Measurements from ENCODE around the gene FOXP2. TPM values are rescaled to one million over a fixed set of nuclear protein-coding genes. Genes with fewer than 3 reads are reported as not detected.
A peak's percentile ranks its signal among the peaks of the same experiment; 100 is the strongest.
"Not testable (repeated sequence)": the region's sequence is repeated elsewhere in the genome, so short reads cannot be mapped to it uniquely, and the experiment has no call there.

FOXP2 gene
- total RNA-seq, 1 experiment from 2014 or later: 52.5 TPM

DNA sequence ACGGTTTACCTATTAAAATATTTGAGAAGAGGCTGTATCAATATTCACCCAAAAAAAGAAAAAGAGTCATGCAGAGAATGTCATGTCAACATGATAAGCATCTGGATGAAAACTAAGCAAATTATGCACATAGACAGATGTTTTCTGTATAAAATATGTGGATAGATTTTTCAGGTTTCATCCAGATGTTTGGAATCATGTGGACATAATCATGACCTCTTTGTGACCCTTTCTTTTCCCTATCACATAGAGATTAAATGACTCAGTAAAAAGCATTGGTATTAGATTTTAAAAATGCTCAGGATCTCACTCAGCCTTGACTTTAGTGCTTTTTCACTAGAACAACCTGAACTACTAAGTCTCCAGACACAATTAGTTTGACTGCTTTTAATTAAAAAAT, 90.0 kb downstream of the FOXP2 start:
- Histone ChIP-seq H3K9me3 (replicated peaks) (no peaks in the 10 kb centered on the region), H3K4me1 (peaks cover 19% of the 10 kb centered on the region), H3K27me3 (no peaks in the 10 kb centered on the region), H3K27ac (no peak overlapping the region), H3K4me3 (no peak overlapping the region), H3K36me3 (peaks cover 2% of the 10 kb centered on the region)
- DNase-seq: peak in 1 of 2 experiments; percentile 17

DNA sequence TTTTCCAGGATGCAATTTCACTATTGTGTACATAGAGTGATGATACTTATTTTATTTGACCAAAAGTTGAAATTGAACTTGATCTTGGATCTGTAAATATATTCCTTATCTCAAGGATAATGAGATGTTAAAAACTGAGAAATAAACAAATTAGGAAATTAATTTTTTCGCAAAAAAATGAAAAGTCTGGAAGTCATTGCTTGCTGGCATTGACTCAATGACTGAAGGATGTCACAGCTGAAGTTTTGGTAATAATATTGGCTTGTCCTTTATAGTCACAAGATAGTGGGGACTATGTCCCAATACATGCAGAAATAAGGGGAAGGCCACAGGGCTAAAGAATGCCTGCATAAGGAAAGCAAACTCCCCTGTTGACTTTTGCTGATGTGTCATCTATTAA, 92.8 kb downstream of the FOXP2 start:
- Histone ChIP-seq H3K4me3 (no peak overlapping the region), H3K27ac (no peak overlapping the region), H3K4me1 (peaks cover 12% of the 10 kb centered on the region), H3K36me3 (no peaks in the 10 kb centered on the region), H3K9me3 (replicated peaks) (no peaks in the 10 kb centered on the region; the same call in 1 of the 2 replicates), H3K27me3 (no peaks in the 10 kb centered on the region)
- no peak for DNase-seq

DNA sequence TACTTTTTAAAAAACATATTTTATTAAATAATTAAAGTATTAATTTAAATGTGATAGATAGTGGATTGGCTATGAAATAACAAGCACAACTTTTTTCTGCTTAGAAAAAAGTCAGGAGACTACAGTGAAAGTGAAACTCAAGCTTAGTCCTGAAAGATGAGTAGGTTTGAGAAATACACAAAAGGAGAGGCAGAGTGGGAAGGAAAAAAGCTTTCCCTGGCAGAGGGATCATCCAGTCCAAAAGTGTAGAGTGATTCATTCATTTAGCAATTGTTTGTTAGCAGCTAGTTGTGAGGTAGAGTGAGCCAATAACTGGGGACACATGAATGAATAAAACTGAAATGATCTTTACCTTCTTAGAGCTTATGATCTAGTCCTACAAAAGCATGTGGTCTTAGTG, 93.5 kb downstream of the FOXP2 start:
- H3K4me3 ChIP-seq: no peak overlapping the region
- H3K4me1 ChIP-seq: peaks cover 8% of the 10 kb centered on the region
- DNase-seq: no peak
- no peaks in the 10 kb centered on the region for H3K36me3 ChIP-seq
- no peak overlapping the region for H3K27ac ChIP-seq
- no peaks in the 10 kb centered on the region; the same call in 1 of the 2 replicates for H3K9me3 ChIP-seq (replicated peaks)
- H3K27me3 ChIP-seq: no peaks in the 10 kb centered on the region

DNA sequence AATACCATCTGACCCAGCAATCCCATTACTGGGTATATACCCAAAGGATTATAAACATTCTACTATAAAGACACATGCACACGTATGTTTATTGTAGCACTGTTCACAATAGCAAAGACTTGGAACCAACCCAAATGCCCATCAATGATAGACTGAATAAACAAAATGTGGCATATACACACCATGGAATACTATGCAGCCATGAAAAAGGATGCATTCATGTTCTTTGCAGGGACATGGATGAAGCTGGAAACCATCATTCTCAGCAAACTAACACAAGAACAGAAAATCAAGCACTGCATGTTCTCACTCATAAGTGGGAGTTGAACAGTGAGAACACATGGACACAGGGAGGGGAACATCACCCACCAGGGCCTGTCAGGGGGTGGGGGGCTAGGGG, 96.2 kb downstream of the FOXP2 start:
- not testable (repeated sequence) for DNase-seq; H3K27ac ChIP-seq; H3K4me1 ChIP-seq; H3K36me3 ChIP-seq; H3K27me3 ChIP-seq; H3K9me3 ChIP-seq (replicated peaks); H3K4me3 ChIP-seq

DNA sequence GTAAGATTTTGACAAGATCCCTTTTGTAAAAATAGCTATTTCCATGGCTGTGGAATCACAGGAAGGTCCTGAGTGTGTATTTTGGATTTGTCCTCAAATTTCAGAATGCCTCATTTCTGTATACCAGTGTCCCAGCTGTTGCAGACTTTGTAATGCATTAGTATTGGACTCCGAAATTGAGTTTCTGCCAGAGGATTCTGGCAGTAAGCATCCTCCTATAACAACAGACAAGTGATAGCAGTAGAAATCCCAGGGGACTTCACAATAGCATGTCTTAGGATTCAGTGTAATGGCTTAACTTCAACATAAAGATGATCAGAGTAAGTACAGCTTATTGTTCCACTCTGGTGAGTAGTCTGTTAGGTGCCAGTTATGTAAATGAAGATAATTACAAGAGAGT, 104.6 kb downstream of the FOXP2 start:
- peak; percentile 74 to 92 for DNase-seq
- Histone ChIP-seq H3K36me3 (no peaks in the 10 kb centered on the region; the same call in 1 of the 2 replicates), H3K9me3 (replicated peaks) (no peaks in the 10 kb centered on the region; the same call in 1 of the 2 replicates), H3K4me3 (no peak overlapping the region), H3K27me3 (no peaks in the 10 kb centered on the region), H3K4me1 (peaks cover 15% of the 10 kb centered on the region), H3K27ac (peak overlapping the region; percentile 21)

DNA sequence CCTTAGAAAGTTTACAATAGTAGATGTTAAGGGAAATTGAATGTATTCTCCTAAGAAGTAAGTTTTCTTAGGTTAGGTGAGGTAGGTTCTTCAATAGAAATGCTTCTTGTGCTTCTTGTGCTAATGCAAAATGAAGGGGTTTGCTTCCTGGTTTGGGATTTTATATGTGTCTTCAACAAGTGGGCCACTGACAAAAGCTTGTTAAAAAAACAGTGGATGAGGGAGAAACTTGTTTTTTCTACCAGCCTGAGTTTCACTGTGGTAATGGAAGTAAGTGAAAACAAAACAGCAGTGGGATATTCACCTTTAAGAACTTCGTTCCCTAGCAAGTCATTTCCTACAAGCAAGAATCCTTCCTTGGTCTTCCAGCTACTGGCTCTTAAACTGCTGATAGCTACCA, 107.5 kb downstream of the FOXP2 start:
- Histone ChIP-seq H3K9me3 (replicated peaks) (no peaks in the 10 kb centered on the region), H3K4me3 (no peak overlapping the region), H3K27me3 (no peaks in the 10 kb centered on the region), H3K27ac (no peak overlapping the region), H3K4me1 (peaks cover 15% of the 10 kb centered on the region), H3K36me3 (no peaks in the 10 kb centered on the region)
- no peak for DNase-seq

DNA sequence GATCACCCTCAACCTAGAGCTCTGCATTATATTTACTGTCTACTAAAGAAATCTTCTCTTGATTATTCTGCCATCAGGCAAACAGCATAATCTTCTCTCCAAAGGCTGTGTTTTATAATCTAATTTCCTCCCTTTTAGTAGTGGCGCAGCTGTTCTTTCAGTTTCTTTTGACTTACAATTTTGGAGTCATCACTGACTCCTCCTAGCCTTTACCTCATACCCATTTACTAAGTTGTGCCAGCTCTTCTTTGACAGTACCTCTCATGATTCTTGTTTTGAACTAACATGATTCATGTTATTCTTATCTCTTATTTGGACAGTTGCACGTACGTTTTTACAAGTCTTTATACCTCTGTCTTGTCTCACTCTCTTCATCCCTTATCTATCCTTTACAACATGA, 113.0 kb downstream of the FOXP2 start:
- peaks cover 34% of the 10 kb centered on the region for H3K4me1 ChIP-seq
- H3K27me3 ChIP-seq: no peaks in the 10 kb centered on the region
- peak in 1 of 2 experiments; percentile 48 for DNase-seq
- no peak overlapping the region for H3K27ac ChIP-seq
- no peaks in the 10 kb centered on the region for H3K36me3 ChIP-seq
- no peaks in the 10 kb centered on the region for H3K9me3 ChIP-seq (replicated peaks)
- H3K4me3 ChIP-seq: no peak overlapping the region

DNA sequence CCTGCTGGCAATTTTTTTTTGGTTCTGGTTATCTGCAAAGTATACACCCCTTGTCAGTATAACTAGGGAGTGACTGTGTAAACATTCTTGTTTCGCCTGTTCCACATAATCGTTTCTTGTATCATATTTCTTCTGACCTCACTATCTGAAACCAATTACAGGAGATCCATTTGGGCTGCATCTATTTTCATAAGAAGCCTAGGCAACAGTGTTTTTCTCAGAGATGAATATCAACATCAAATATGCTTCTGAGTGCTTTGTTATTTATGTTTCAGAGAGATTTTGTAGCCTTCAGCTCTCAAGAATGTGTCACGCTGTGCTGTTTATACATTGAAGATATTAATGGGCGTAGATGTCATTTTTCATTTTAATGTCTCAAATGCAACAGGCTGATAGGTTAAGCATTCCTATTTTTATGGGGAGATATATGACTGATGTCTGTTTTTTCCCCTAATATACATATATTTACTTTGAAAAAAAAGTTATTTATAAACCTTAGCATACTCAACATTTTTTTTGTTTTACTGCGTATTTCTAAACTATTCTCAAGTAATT, 115.5 kb downstream of the FOXP2 start:
- peak; percentile 32 to 84 for DNase-seq

DNA sequence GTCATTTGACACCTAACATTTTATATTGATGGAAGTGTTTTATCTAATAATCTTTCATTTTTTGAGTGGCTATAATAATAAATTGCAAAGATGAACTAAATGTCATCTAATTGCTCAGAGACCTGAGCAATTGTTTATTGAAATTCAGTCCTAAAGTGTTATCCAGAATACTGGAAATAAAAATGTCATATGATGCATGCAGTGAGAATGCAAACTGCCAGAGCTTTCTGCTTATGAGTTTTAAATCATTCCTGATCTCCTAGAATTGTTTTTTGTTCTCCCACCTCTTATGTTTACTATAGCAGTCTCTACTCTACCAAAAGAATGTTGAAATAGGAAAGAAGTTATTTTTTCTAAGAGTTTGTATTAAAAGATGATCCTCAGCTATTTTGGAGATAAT, 116.7 kb downstream of the FOXP2 start:
- no peak overlapping the region for H3K4me3 ChIP-seq
- H3K27ac ChIP-seq: no peak overlapping the region; the same call in 1 of the 2 replicates
- no peak for DNase-seq
- no peaks in the 10 kb centered on the region for H3K27me3 ChIP-seq
- peaks cover 48% of the 10 kb centered on the region for H3K4me1 ChIP-seq
- H3K36me3 ChIP-seq: no peaks in the 10 kb centered on the region
- H3K9me3 ChIP-seq (replicated peaks): no peaks in the 10 kb centered on the region

More for the DNA sequence above, 115.5 kb downstream of the FOXP2 start:
- Histone ChIP-seq H3K9me3 (replicated peaks) (no peaks in the 10 kb centered on the region), H3K4me3 (peak overlapping the region; percentile 14; the same call in 1 of the 2 replicates), H3K4me1 (peaks cover 48% of the 10 kb centered on the region), H3K36me3 (no peaks in the 10 kb centered on the region), H3K27ac (peak overlapping the region; percentile 67), H3K27me3 (no peaks in the 10 kb centered on the region)

DNA sequence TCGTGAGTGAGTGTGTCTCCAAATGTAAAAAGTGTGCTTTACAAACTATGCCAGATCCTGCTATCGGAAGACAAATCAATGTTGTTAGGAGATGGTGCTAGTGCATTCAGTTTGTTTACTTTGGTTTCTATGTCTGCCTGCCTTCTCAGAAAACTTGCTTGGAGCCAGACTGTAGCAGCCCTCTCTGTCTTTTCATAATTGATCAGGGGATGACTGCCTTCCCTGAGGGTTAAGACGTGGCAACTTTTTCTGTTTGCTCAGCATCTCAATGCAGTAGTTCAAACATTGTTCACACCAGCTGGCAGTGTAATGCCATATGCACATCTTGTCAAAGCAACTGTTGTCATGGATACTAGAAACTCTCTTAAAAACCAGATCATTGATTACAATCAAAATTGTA, 118.5 kb downstream of the FOXP2 start:
- Histone ChIP-seq H3K4me3 (no peak overlapping the region), H3K36me3 (no peaks in the 10 kb centered on the region), H3K27me3 (no peaks in the 10 kb centered on the region), H3K4me1 (peaks cover 38% of the 10 kb centered on the region), H3K9me3 (replicated peaks) (no peaks in the 10 kb centered on the region), H3K27ac (no peak overlapping the region; the same call in 1 of the 2 replicates)
- DNase-seq: peak; percentile 29 to 68

DNA sequence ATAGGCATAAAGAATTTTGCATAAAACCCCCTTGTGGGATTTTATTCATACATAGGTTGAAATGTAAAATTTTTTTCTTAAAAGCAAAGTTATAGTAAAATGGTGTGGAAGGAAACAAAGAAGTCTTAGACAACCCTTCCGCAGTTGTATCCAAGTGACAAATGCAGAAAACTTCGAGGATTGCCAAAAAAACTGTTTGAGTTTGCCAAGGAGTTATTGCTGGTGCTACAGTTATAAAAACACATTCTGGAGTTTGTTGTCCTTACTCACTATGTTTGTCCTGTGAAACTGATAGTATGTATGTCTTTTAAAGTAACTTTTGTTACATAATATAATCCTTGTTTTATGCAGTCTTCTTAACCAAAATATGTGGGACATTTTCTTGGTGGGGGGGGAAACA, 120.3 kb downstream of the FOXP2 start:
- no peak overlapping the region for H3K27ac ChIP-seq
- H3K36me3 ChIP-seq: no peaks in the 10 kb centered on the region
- H3K9me3 ChIP-seq (replicated peaks): no peaks in the 10 kb centered on the region
- no peak overlapping the region for H3K4me3 ChIP-seq
- DNase-seq: no peak
- no peaks in the 10 kb centered on the region for H3K27me3 ChIP-seq
- H3K4me1 ChIP-seq: peaks cover 29% of the 10 kb centered on the region

DNA sequence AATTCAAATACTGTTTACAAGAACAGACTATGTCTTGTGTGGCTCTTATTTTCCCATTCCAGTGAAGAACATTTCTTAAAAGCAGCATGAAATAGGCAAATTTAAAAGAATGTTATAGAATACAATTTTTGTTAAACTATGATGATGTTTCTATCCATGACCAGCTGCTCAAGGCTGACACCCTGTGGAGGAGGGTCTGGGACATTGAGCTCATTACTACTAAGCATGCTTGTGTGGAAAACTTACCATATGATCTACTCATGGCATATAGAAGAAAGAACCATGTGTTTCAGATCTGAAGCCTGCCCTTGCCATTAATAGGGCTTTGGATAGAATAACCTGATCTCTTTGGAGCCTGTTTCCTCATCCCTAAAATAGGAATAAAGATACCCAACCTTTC, 125.0 kb downstream of the FOXP2 start:
- DNase-seq: peak; percentile 38 to 68
- Histone ChIP-seq H3K4me1 (no peaks in the 10 kb centered on the region), H3K27ac (no peak overlapping the region), H3K9me3 (replicated peaks) (no peaks in the 10 kb centered on the region), H3K36me3 (peaks cover 2% of the 10 kb centered on the region; the same call in 1 of the 2 replicates), H3K27me3 (no peaks in the 10 kb centered on the region), H3K4me3 (no peak overlapping the region)

DNA sequence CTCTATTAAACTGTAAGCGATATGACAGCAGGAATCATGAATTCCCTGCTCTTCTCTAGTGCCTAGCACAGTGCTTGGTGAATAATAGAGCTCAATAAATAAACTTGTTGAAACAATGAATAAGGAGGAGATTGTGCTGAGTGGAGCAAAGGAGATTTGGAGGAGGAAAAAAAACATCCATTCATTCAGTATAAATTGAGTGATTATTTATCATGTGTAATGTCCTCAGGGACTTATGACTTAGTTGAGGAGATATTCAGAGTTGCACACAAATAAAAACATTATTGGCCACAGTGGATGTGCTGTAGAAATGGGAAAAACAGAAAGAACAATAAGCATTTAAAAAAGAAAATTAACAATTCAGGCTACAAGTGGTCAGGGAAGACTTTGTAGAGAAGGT, 125.7 kb downstream of the FOXP2 start:
- Histone ChIP-seq H3K27ac (no peak overlapping the region), H3K4me1 (no peaks in the 10 kb centered on the region), H3K4me3 (no peak overlapping the region), H3K27me3 (no peaks in the 10 kb centered on the region), H3K36me3 (peaks cover 2% of the 10 kb centered on the region; the same call in 1 of the 2 replicates), H3K9me3 (replicated peaks) (no peaks in the 10 kb centered on the region)
- DNase-seq: no peak

DNA sequence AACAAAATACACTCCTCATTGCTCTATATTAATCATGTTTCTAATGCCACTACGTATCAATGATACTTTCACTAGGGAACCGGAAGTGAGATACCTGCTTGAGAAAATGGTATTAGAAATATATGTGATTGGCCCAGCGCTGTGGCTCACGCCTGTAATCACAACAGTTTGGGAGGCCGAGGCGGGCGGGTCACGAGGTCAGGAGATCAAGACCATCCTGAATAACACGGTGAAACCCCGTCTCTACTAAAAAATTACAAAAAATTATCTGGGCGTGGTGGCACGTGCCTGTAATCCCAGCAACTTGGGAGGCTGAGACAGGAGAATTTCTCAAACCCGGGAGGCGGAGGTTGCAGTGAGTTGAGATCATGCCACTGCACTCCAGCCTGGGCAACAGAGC, 132.7 kb downstream of the FOXP2 start:
- H3K4me3 ChIP-seq; DNase-seq; H3K27me3 ChIP-seq; H3K4me1 ChIP-seq; H3K36me3 ChIP-seq; H3K27ac ChIP-seq; H3K9me3 ChIP-seq (replicated peaks): not testable (repeated sequence)

DNA sequence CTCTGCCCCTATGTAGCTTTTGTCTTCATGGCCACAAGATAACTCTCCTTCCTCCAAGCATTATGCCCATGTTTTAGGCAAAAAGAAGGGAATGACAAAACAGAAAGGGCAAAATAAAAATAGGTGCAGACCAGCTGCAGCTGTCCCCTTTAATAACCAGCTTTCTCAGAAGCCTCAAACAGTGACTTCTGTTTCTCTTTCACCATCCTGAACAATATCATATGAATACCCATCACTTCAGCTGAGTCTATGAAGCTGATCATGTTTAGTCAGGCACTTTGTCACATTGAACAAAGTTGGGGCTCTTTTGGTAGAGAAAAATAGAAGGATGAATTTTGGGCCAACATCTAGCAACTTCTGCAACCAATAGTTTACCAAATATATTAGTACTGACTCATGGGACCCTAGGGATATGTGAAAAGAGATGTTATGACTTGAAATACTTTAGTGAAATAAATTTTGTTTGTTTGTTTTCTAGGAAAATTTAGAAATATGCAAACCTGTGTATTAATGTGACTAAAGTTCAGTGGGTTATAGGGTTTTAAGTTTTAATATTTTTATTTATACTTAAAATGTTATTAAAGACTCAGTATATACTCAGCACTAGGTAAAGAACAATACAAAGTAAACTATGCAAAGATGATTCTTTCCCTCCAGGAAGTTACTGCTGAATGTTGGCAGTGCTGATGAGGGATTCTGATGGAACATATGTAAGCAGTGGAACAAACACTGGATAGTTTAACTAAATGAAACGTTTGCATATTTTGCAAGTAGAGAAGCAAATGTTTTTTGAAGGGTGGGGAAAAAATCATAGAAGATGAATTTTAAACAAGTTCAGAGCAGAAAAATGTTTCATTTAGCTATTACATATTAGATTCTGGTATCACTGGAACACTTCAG, 133.7 kb downstream of the FOXP2 start:
- no peak for DNase-seq
- Histone ChIP-seq H3K4me1 (no peaks in the 10 kb centered on the region), H3K27ac (no peak overlapping the region), H3K9me3 (replicated peaks) (no peaks in the 10 kb centered on the region), H3K4me3 (no peak overlapping the region), H3K36me3 (peaks cover 7% of the 10 kb centered on the region; the same call in 1 of the 2 replicates), H3K27me3 (no peaks in the 10 kb centered on the region)
